Measurements from ENCODE around the gene CELSR2. TPM values are rescaled to one million over a fixed set of nuclear protein-coding genes. Genes with fewer than 3 reads are reported as not detected.
A peak's percentile ranks its signal among the peaks of the same experiment; 100 is the strongest.

CELSR2 gene
- total RNA-seq, result 2.7 and 2.9 TPM in 2 replicates
- total RNA-seq (2013), result 0.30 TPM
- 0.52 and 0.57 TPM in 2 replicates for polyA plus RNA-seq
- 0.77 and 1.1 TPM in 2 replicates for polyA minus RNA-seq

GRCh38 chr1:109248797-109249629 lies at the start of gene CELSR2:
TSS of gene CELSR2 (plus strand) at chr1:109249539. CDS start at chr1:109250080, 541 bp downstream.
- peak; percentile 70 for DNase-seq
- intact Hi-C loops (cut with micrococcal nuclease), result loop anchor here (1.0 kb wide), 2 partner anchors 35 to 177 kb away; partner anchors contain the start of gene PSMA5
- peaks cover 11 to 22% of the 10 kb centered on the region in 2 donors for H3K4me1 ChIP-seq (ENCODE audit: control insufficient read depth in 2 of 2, insufficient read depth in 2 of 2, low read length in 2 of 2)
- CTCF ChIA-PET, result no interaction called here
- Mint-ChIP-seq H3K4me1 (peaks cover 11% of the 10 kb centered on the region), H3K27me3 (peaks cover 17% of the 10 kb centered on the region), H3K4me3 (peak within 1 kb of the TSS; percentile 78), H3K27ac (no peak within 1 kb of the TSS), H3K9me3 (ENCODE audit: insufficient read depth) (no peaks in the 10 kb centered on the region)
- H3K9me3 ChIP-seq (ENCODE audit: control extremely low read depth in 1 of 3, control insufficient read depth in 2 of 3, insufficient read depth in 1 of 3, low read length in 2 of 3), result peaks cover 0 to 16% (median 0%) of the 10 kb centered on the region in 3 donors
- peak within 1 kb of the TSS; percentile 54 for H3K9ac ChIP-seq (ENCODE audit: low read length)
- peak within 1 kb of the TSS; percentile 88 for H3K4me2 ChIP-seq (replicated peaks; ENCODE audit: low read depth, low read length, poor library complexity, severe bottlenecking)
- peaks cover 4% of the 10 kb centered on the region for H4K20me1 ChIP-seq (ENCODE audit: control insufficient read depth, insufficient read depth, low read length, poor library complexity, severe bottlenecking)
- H3K36me3 ChIP-seq (replicated peaks in 1 of 2; ENCODE audit: control extremely low read depth in 1 of 2, control insufficient read depth in 1 of 2, extremely low read depth in 1 of 2, insufficient read depth in 2 of 2, low read length in 1 of 2), result no peaks in the 10 kb centered on the region
- TF ChIP-seq EZH2 (IDR thresholded peaks at IDR 0.05; ENCODE audit: borderline replicate concordance, insufficient read depth, low read depth, low read length, poor library complexity, severe bottlenecking), result no peak
- TF ChIP-seq CTCF (IDR thresholded peaks at IDR 0.05), result no peak
- H3K79me2 ChIP-seq (ENCODE audit: control insufficient read depth, insufficient read depth, low read length), result no peaks in the 10 kb centered on the region
- 17% methylated on average over 48 of the region's 49 CpGs for WGBS (ENCODE audit: insufficient coverage)
- ATAC-seq (ENCODE audit: low read depth), result peak; percentile 88
- POLR2A ChIA-PET, result interaction anchor here (0.5 kb wide), 1 partner anchor 187 kb away, joined by 5 read pairs; no protein-coding TSS in a partner anchor
- peak within 1 kb of the TSS in 3 of 5 experiments; percentile 37 to 54 (median 46) for H3K4me3 ChIP-seq (ENCODE audit: control extremely low read depth in 1 of 5, extremely low read depth in 1 of 5, insufficient read depth in 1 of 5, low read depth in 2 of 5, low read length in 4 of 5)
- peak within 1 kb of the TSS; percentile 64 for H2AFZ ChIP-seq (ENCODE audit: insufficient read depth, low read depth, low read length, poor library complexity, severe bottlenecking)
- H3K27me3 ChIP-seq (replicated peaks in 1 of 4; ENCODE audit: control extremely low read depth in 1 of 4, control insufficient read depth in 3 of 4, insufficient read depth in 4 of 4, low read length in 3 of 4), result peaks cover 0 to 46% (median 14%) of the 10 kb centered on the region in 4 experiments
- no peak within 1 kb of the TSS for H3K27ac ChIP-seq (ENCODE audit: low read length in 2 of 2)

Measured in B cell (primary cell).